Common myeloid progenitor, CD34-positive (primary cell): Measurements from ENCODE around the gene LIN28B.
"Not testable (repeated sequence)": the region's sequence is repeated elsewhere in the genome, so short reads cannot be mapped to it uniquely, and the experiment has no call there.

Experiments used
- CTCF ChIA-PET: fragments of 350-600 bp; sonication (Branson Sonifier 250); formaldehyde crosslinking; loops from one replicate; lab custom pipeline; 2021; ENCODE audit warnings: antibody characterized with exemption; lab: Charles Lee
- POLR2A ChIA-PET: fragments of 350-600 bp; sonication (Branson Sonifier 250); formaldehyde crosslinking; loops from one replicate; lab custom pipeline; 2021; ENCODE audit warnings: antibody characterized with exemption; lab: Charles Lee
- DNase-seq, 3 donors: peaks; one replicate each; pipeline versions ENCODE4 v3.0.0 to v3.0.0-alpha.2; 2013
- H3K27ac ChIP-seq, 2 experiments: 1 replicate in 1 of 2; 2 replicates in 1 of 2; pipeline ENCODE4 v1.7.0; 2013; ENCODE audit warnings: inconsistent platforms in 2 of 2, low read length in 2 of 2, mild to moderate bottlenecking in 2 of 2, low read depth in 1 of 2, moderate library complexity in 1 of 2; ENCODE audit not compliant: severe bottlenecking in 2 of 2, insufficient read depth in 1 of 2, poor library complexity in 1 of 2
- H3K27me3 ChIP-seq, 5 experiments: replicated peaks in 2 of 5; 1 replicate in 3 of 5; 2 replicates in 2 of 5; pipeline versions ENCODE4 v1.6.1 to v1.7.0; 2013; ENCODE audit warnings: low read length in 4 of 5, mild to moderate bottlenecking in 2 of 5, moderate library complexity in 2 of 5, inconsistent platforms in 1 of 5; ENCODE audit not compliant: insufficient read depth in 5 of 5, control insufficient read depth in 4 of 5
- H3K36me3 ChIP-seq, 4 experiments: 1 replicate in 2 of 4; 2 replicates in 2 of 4; pipeline versions ENCODE4 v1.6.1 to v1.7.0; 2013; ENCODE audit warnings: low read length in 3 of 4, control low read depth in 1 of 4, mild to moderate bottlenecking in 1 of 4; ENCODE audit not compliant: control insufficient read depth in 4 of 4, insufficient read depth in 4 of 4
- H3K4me1 ChIP-seq, 4 experiments: 1 replicate in 3 of 4; 2 replicates in 1 of 4; pipeline versions ENCODE4 v1.6.1 to v1.7.1; 2013; ENCODE audit warnings: low read length in 3 of 4, mild to moderate bottlenecking in 3 of 4, control low read depth in 1 of 4, inconsistent platforms in 1 of 4, moderate library complexity in 1 of 4; ENCODE audit not compliant: control insufficient read depth in 4 of 4, insufficient read depth in 4 of 4; ENCODE audit errors: control extremely low read depth in 1 of 4
- H3K4me3 ChIP-seq, 7 experiments: 1 replicate in 4 of 7; 2 replicates in 3 of 7; pipeline versions ENCODE4 v1.5.1 to v1.7.0; 2013; ENCODE audit warnings: mild to moderate bottlenecking in 7 of 7, low read length in 6 of 7, moderate library complexity in 6 of 7, inconsistent platforms in 2 of 7, low read depth in 2 of 7, control low read depth in 1 of 7; ENCODE audit not compliant: insufficient read depth in 4 of 7, control insufficient read depth in 1 of 7; ENCODE audit errors: extremely low read depth in 1 of 7
- H3K9me3 ChIP-seq, 5 experiments: 1 replicate in 4 of 5; 2 replicates in 1 of 5; pipeline versions ENCODE4 v1.6.1 to v1.7.1; 2013; ENCODE audit warnings: low read length in 4 of 5, mild to moderate bottlenecking in 2 of 5, inconsistent platforms in 1 of 5, low read depth in 1 of 5, moderate library complexity in 1 of 5; ENCODE audit not compliant: control insufficient read depth in 4 of 5, insufficient read depth in 2 of 5; ENCODE audit errors: control extremely low read depth in 1 of 5
- WGBS: methylation state at CpG from one replicate; pipeline ENCODE4 v1.1.5; 2013; ENCODE audit not compliant: insufficient coverage; 5-methylcytosine and 5-hydroxymethylcytosine counted together

The LIN28B gene

GRCh38 chr6:105069821-105070445 is 113.0 kb downstream of the LIN28B start:
- WGBS: 100% methylated on average over 1 of the region's 1 CpG
- no peak overlapping the region for H3K27ac ChIP-seq
- no peaks in the 10 kb centered on the region for H3K9me3 ChIP-seq
- H3K27me3 ChIP-seq: no peaks in the 10 kb centered on the region
- ChIA-PET POLR2A (no interaction called here), CTCF (interaction anchor here (0.6 to 1.4 kb wide), 2 partner anchors 9 to 658 kb away, joined by 3 read pairs; no protein-coding TSS in a partner anchor)
- no peaks in the 10 kb centered on the region for H3K36me3 ChIP-seq
- H3K4me3 ChIP-seq: no peak overlapping the region
- DNase-seq: no peak
- no peaks in the 10 kb centered on the region for H3K4me1 ChIP-seq

GRCh38 chr6:105072798-105073199 is 115.9 kb downstream of the LIN28B start:
- no peaks in the 10 kb centered on the region for H3K27me3 ChIP-seq
- no peaks in the 10 kb centered on the region for H3K36me3 ChIP-seq
- H3K4me1 ChIP-seq: no peaks in the 10 kb centered on the region
- POLR2A ChIA-PET: no interaction called here
- DNase-seq: no peak
- CTCF ChIA-PET: interaction anchor here (1.2 kb wide), 1 partner anchor 10 kb away, joined by 3 read pairs; no protein-coding TSS in a partner anchor
- no peaks in the 10 kb centered on the region for H3K9me3 ChIP-seq
- H3K4me3 ChIP-seq: no peak overlapping the region
- no peak overlapping the region for H3K27ac ChIP-seq

- Histone ChIP-seq H3K27ac (no peak overlapping the region), H3K36me3 (no peaks in the 10 kb centered on the region), H3K4me3 (no peak overlapping the region), H3K27me3 (no peaks in the 10 kb centered on the region), H3K9me3 (no peaks in the 10 kb centered on the region), H3K4me1 (no peaks in the 10 kb centered on the region)
- DNase-seq: no peak
- POLR2A ChIA-PET: no interaction called here
- CTCF ChIA-PET: interaction anchor here (1.1 to 2.2 kb wide), 3 partner anchors 11 to 140 kb away, joined by 3 to 4 read pairs (median 3); no protein-coding TSS in a partner anchor
Observed at GRCh38 chr6:105075210-105075609, 118.3 kb downstream of the LIN28B start.

GRCh38 chr6:105076418-105076817 is 119.5 kb downstream of the LIN28B start:
- CTCF ChIA-PET: interaction anchor here (0.6 to 3.5 kb wide), 3 partner anchors 12 to 287 kb away, joined by 3 to 27 read pairs (median 5); no protein-coding TSS in a partner anchor
- H3K9me3 ChIP-seq, POLR2A ChIA-PET, H3K27ac ChIP-seq, DNase-seq, H3K4me1 ChIP-seq, H3K36me3 ChIP-seq, H3K27me3 ChIP-seq, H3K4me3 ChIP-seq: not testable (repeated sequence)
- WGBS: 100% methylated on average over 8 of the region's 8 CpGs

- Histone ChIP-seq H3K9me3 (no peaks in the 10 kb centered on the region), H3K27me3 (no peaks in the 10 kb centered on the region), H3K36me3 (no peaks in the 10 kb centered on the region), H3K4me3 (no peak overlapping the region), H3K27ac (no peak overlapping the region), H3K4me1 (no peaks in the 10 kb centered on the region)
- DNase-seq: peak; percentile 49 to 70 (median 67)
- WGBS: no CpG with 5 or more reads among the region's 1 CpG
- POLR2A ChIA-PET: interaction anchor here (0.6 kb wide), 1 partner anchor 1314 kb away, joined by 4 read pairs; no protein-coding TSS in a partner anchor
- CTCF ChIA-PET: interaction anchor here (0.6 to 3.5 kb wide), 16 partner anchors 8 to 397 kb away, joined by 3 to 27 read pairs (median 4); no protein-coding TSS in a partner anchor
Observed at GRCh38 chr6:105077596-105078385, 120.9 kb downstream of the LIN28B start.

GRCh38 chr6:105078386-105078708 is 121.4 kb downstream of the LIN28B start:
- ChIA-PET POLR2A (interaction anchor here (0.6 kb wide), 1 partner anchor 1314 kb away, joined by 4 read pairs; no protein-coding TSS in a partner anchor), CTCF (interaction anchor here (0.6 to 3.5 kb wide), 12 partner anchors 9 to 289 kb away, joined by 3 to 27 read pairs (median 4); no protein-coding TSS in a partner anchor)
- no peak for DNase-seq
- Histone ChIP-seq H3K27ac (no peak overlapping the region), H3K4me3 (no peak overlapping the region), H3K4me1 (no peaks in the 10 kb centered on the region), H3K27me3 (no peaks in the 10 kb centered on the region), H3K36me3 (no peaks in the 10 kb centered on the region), H3K9me3 (no peaks in the 10 kb centered on the region)
- 91% methylated on average over 6 of the region's 6 CpGs for WGBS

GRCh38 chr6:105080279-105080678 is 123.4 kb downstream of the LIN28B start:
- DNase-seq: peak in 2 of 3 donors; percentile 20 to 36
- CTCF ChIA-PET: interaction anchor here (1.3 to 3.2 kb wide), 2 partner anchors 83 to 291 kb away, joined by 5 to 12 read pairs; no protein-coding TSS in a partner anchor
- Histone ChIP-seq H3K4me3 (no peak overlapping the region), H3K4me1 (no peaks in the 10 kb centered on the region), H3K36me3 (no peaks in the 10 kb centered on the region), H3K27me3 (no peaks in the 10 kb centered on the region), H3K27ac (no peak overlapping the region), H3K9me3 (no peaks in the 10 kb centered on the region)
- POLR2A ChIA-PET: no interaction called here
- WGBS: 38% methylated on average over 3 of the region's 6 CpGs
